HL-60 (cell line): ENCODE measurements around the gene RASAL1.

Experiments
- DNase-seq, 2 experiments: peaks; one replicate each; pipeline ENCODE4 v3.0.0-alpha.2; 2010 to 2020; ENCODE audit warnings: low read depth in 1 of 2, low spot score in 1 of 2
- H3K27ac ChIP-seq: fragments of 250-450 bp; sonication (Bioruptor Pico); replicated peaks from 2 replicates; pipeline ENCODE4 v1.5.1; 2020; ENCODE audit warnings: mild to moderate bottlenecking, moderate library complexity
- H3K27me3 ChIP-seq: fragments of 250-450 bp; sonication (Bioruptor Pico); 2 replicates; pipeline ENCODE4 v1.5.1; 2021; ENCODE audit warnings: mild to moderate bottlenecking, moderate library complexity; ENCODE audit not compliant: insufficient read depth, poor library complexity, severe bottlenecking
- H3K4me3 ChIP-seq: replicated peaks from 2 replicates; pipeline ENCODE4 v1.5.1; 2011; ENCODE audit warnings: mild to moderate bottlenecking, control low read depth, low read length; ENCODE audit not compliant: insufficient read depth
- GABPA ChIP-seq: IDR thresholded peaks from 2 replicates; pipeline ENCODE4 v1.6.1; 2012; ENCODE audit warnings: low read depth
- POLR2AphosphoS5 ChIP-seq: IDR thresholded peaks from 2 replicates; pipeline ENCODE4 v1.6.1; 2012; ENCODE audit warnings: low read depth
- SPI1 ChIP-seq: IDR thresholded peaks from 2 replicates; pipeline ENCODE4 v1.6.1; 2012; ENCODE audit warnings: low read depth, mild to moderate bottlenecking, borderline replicate concordance
- long read RNA-seq: library from polyadenylated mRNA; unstranded; transcript quantifications from one replicate; pipeline ENCODE4 v2.0.0, GENCODE V29; 2020
- TF ChIP-seq, protein P1 (sequence below): IDR thresholded peaks from one replicate; pipeline ENCODE4 v1.5.1; 2011; ENCODE audit warnings: low read length, control low read depth, inconsistent platforms; ENCODE audit not compliant: insufficient read depth
- TF ChIP-seq, protein P2 (sequence below): IDR thresholded peaks from 2 replicates; pipeline ENCODE4 v1.6.1; 2012; ENCODE audit warnings: low read depth; ENCODE audit not compliant: insufficient replicate concordance

RASAL1 gene, protein sequence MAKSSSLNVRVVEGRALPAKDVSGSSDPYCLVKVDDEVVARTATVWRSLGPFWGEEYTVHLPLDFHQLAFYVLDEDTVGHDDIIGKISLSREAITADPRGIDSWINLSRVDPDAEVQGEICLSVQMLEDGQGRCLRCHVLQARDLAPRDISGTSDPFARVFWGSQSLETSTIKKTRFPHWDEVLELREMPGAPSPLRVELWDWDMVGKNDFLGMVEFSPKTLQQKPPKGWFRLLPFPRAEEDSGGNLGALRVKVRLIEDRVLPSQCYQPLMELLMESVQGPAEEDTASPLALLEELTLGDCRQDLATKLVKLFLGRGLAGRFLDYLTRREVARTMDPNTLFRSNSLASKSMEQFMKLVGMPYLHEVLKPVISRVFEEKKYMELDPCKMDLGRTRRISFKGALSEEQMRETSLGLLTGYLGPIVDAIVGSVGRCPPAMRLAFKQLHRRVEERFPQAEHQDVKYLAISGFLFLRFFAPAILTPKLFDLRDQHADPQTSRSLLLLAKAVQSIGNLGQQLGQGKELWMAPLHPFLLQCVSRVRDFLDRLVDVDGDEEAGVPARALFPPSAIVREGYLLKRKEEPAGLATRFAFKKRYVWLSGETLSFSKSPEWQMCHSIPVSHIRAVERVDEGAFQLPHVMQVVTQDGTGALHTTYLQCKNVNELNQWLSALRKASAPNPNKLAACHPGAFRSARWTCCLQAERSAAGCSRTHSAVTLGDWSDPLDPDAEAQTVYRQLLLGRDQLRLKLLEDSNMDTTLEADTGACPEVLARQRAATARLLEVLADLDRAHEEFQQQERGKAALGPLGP
- long read RNA-seq, transcript RASAL1-207 (21 exons, 2,502 nt), result major isoform, 87 of 161 reads
- long read RNA-seq, partial matches to known transcripts, result 41 of 161 reads
- long read RNA-seq, other reads (novel, unspliced or antisense), result 32 of 161 reads

DNA sequence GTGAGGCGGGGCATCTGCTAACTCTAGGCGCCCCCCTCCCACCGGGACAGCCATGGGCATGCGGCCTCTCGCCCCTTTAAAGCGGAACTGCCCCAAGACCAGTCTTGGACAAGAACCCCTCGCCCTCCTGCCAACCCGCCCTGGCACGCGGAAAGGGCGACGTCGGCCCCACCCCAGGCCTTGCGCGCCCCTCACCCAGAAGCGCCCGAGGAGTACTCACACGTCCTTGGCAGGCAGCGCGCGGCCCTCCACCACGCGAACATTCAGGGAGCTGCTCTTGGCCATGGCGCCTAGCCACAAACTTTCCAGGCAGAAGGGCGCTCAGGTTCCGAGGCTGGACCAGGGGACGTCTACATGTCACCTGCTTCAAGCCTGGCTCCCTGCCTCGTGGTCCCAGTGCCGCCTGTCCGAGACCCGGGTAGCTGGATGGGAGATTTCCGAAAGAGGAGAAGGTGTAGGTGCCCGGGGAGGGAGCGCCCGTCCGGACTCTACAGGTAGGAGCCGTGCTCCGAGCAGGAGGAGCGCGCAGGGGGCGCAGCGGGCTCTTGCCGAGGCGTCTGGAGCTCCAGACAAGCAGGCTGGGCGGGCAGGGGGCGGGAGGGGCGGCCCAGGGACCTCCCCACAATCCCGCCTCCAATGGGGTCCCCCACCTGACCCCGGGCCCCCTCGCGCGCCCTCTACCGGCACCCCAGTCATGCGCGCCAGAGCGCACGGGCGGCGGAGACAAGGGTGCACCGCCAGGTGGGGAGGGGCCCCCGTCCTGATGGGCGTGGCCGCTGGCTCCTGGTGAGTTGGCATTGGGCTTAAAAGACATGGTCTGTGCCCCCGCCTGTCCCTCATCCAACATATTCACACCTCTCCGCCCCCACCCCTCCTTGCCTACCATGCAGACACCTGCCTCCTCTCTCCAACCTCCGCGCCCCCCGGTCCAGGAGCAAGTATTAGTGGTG lies at the start of gene RASAL1:
TSS of gene RASAL1 (minus strand) at position 584 of the 950 bp plus-strand sequence. CDS start at position 285, 299 bp downstream.
- TF ChIP-seq, protein P1, sequence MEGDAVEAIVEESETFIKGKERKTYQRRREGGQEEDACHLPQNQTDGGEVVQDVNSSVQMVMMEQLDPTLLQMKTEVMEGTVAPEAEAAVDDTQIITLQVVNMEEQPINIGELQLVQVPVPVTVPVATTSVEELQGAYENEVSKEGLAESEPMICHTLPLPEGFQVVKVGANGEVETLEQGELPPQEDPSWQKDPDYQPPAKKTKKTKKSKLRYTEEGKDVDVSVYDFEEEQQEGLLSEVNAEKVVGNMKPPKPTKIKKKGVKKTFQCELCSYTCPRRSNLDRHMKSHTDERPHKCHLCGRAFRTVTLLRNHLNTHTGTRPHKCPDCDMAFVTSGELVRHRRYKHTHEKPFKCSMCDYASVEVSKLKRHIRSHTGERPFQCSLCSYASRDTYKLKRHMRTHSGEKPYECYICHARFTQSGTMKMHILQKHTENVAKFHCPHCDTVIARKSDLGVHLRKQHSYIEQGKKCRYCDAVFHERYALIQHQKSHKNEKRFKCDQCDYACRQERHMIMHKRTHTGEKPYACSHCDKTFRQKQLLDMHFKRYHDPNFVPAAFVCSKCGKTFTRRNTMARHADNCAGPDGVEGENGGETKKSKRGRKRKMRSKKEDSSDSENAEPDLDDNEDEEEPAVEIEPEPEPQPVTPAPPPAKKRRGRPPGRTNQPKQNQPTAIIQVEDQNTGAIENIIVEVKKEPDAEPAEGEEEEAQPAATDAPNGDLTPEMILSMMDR, result peak; percentile 34
- TF ChIP-seq GABPA, result no peak
- peak; percentile 12; the same call in 1 of the 2 replicates for TF ChIP-seq SPI1
- H3K4me3 ChIP-seq, result peak within 1 kb of the TSS; percentile 44
- peak; percentile 70 to 87 for DNase-seq
- H3K27ac ChIP-seq, result peak within 1 kb of the TSS; percentile 76
- H3K27me3 ChIP-seq, result no peaks in the 10 kb centered on the region

DNA sequence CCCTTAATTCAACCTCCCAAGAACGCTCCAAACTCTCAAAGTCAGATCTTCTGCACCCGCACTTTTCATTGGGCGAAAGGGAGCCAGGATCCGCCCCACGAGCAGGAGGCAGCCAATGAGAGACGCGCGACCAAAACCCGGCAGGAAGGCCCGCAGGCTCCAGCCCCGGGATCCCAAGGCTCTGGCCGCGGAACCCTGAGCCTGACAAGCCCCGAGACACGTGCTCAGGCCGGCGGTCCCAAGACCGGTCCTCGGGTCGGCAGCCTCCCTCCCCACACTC lies 49.3 kb upstream of the RASAL1 start:
- TF ChIP-seq, protein P1, result no peak
- peak; percentile 58; the same call in 1 of the 2 replicates for TF ChIP-seq POLR2AphosphoS5
- no peaks in the 10 kb centered on the region for H3K27me3 ChIP-seq
- DNase-seq, result peak; percentile 85 to 93
- peak overlapping the region; percentile 87 for H3K4me3 ChIP-seq
- peak overlapping the region; percentile 99 for H3K27ac ChIP-seq

DNA sequence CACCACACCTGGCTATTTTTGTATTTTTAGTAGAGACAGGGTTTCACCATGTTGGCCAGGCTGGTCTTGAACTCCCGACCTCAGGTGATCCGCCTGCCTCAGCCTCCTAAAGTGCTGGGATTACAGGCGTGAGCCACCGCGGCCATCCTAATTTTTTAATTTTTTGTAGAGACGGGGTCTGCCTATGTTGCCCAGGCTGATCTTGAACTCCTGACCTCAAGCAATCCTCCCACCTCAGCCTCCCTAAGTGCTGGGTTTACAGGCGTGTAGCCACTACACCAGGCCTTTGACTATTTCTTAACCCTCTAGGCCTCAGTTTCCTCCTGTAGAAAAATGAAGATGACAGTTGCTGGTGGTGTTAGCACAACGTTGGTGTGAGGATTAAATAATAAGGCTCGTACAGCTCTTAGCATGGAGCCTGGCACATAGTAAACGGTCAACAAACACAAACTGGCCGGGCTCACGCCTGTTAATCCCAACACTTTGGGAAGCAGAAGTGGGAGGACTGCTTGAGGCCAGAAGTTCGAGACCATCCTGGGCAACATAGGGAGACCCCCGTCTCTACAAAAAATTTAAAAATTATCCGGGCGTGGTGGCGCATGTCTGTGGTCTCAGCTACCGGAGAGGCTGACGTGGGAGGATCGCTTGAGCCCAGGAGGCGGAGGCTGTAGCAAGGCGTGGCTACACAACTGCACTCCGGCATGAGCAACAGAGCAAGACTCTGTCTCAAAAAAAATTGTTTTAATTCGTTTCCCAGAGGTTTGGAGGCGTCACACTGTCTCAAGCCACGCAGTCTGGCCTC lies 48.7 kb upstream of the RASAL1 start:
- Histone ChIP-seq H3K4me3 (peak overlapping the region; percentile 87), H3K27me3 (no peaks in the 10 kb centered on the region), H3K27ac (peak overlapping the region; percentile 99)
- TF ChIP-seq, protein P1, result no peak
- TF ChIP-seq, protein P2, sequence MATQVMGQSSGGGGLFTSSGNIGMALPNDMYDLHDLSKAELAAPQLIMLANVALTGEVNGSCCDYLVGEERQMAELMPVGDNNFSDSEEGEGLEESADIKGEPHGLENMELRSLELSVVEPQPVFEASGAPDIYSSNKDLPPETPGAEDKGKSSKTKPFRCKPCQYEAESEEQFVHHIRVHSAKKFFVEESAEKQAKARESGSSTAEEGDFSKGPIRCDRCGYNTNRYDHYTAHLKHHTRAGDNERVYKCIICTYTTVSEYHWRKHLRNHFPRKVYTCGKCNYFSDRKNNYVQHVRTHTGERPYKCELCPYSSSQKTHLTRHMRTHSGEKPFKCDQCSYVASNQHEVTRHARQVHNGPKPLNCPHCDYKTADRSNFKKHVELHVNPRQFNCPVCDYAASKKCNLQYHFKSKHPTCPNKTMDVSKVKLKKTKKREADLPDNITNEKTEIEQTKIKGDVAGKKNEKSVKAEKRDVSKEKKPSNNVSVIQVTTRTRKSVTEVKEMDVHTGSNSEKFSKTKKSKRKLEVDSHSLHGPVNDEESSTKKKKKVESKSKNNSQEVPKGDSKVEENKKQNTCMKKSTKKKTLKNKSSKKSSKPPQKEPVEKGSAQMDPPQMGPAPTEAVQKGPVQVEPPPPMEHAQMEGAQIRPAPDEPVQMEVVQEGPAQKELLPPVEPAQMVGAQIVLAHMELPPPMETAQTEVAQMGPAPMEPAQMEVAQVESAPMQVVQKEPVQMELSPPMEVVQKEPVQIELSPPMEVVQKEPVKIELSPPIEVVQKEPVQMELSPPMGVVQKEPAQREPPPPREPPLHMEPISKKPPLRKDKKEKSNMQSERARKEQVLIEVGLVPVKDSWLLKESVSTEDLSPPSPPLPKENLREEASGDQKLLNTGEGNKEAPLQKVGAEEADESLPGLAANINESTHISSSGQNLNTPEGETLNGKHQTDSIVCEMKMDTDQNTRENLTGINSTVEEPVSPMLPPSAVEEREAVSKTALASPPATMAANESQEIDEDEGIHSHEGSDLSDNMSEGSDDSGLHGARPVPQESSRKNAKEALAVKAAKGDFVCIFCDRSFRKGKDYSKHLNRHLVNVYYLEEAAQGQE, result no peak
- TF ChIP-seq SPI1 (no peak), POLR2AphosphoS5 (no peak; the same call in 1 of the 2 replicates), GABPA (no peak)
- DNase-seq, result no peak
